IPS-NIHi11 (cell line): ENCODE results near the gene MBP.

Experiments used
- DNase-seq: peaks from one replicate; pipeline ENCODE4 v3.0.0; 2012; ENCODE audit warnings: mixed read lengths, low spot score

MBP gene

GRCh38 chr18:77151033-77151771 is 18.6 kb upstream of the MBP start:
- no peak for DNase-seq

GRCh38 chr18:77150588-77150987 is 18.0 kb upstream of the MBP start:
- no peak for DNase-seq

- no peak for DNase-seq
Observed at GRCh38 chr18:77148289-77148688, 15.7 kb upstream of the MBP start.

- no peak for DNase-seq
Observed at GRCh38 chr18:77147418-77147852, 14.9 kb upstream of the MBP start.

GRCh38 chr18:77146249-77147080 is 13.9 kb upstream of the MBP start:
- DNase-seq = no peak

DNA sequence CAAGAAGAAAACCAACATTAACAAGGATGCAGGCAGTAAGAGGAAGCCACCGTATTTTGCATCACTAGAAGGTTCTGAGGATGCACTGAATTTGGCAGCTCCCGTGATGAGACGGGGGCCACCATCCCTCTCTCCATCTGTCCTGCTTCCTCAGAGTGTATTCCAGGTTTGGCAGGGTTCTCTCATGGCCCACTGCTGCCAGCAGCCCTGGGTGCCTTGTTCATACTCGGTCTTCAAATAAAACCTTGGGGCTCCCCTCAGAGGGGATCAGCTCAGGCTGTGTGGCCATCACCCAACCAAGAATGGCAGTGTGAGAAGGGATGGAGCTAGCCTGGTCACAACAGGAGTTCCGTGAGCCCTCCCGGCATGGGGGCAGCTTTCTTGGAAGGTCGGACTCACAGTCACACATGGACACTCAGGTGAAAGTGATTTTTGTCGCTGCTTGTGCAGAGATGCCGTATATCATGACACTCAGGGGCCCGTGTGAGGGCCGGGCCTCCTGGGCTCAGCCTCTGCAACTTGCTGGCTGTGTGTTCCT is 12.8 kb upstream of the MBP start:
- no peak for DNase-seq

DNA sequence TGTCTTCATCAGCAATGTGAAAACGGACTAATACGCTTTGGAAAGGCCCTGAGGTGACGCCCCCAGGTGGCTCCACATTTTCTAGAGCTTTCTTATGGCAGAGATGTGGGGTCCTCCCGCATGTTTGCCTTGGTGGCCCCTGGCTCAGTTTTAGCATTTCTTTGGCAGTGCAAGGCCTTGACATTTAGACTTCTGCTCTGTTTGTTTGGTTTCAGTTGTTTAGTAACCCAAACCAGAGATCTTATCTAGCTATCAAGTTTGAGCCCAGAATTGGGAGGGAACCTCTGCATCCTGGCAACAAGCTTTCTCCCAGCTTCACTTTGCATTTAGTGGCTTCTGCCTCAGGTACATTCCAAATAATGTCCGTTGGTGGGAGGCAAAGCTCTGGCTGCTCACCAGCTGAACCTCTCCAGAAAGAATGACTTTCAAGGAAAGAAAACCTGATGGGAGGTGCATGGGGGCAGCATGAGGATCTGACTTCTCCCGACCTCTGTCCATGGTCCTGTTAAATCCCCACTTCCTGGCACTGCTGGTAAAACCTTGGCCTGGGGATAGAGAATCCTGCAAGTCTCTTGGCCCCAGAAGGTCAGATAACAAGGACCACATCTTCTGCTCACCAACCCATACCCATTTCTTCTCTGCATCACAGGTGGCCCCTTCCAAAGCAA is 12.0 kb upstream of the MBP start:
- no peak for DNase-seq

DNA sequence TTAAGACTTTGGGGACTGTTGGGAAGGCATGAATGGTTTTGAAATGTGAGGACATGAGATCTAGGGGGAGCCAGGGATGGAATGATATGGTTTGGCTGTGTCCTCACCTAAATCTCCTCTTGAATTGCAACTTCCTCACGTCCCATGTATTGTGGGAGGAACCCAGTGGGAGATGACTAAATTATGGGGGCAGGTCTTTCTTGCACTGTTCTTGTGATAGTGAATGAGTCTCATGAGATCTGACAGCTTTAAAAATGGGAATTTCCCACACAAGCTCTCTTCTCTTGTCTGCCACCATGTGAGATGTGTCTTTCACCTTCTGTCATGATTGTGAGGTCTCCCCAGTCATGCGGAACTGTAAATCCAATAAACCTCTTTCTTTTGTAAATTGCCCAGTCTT is 11.5 kb upstream of the MBP start:
- DNase-seq = no peak

GRCh38 chr18:77143196-77143595 is 10.6 kb upstream of the MBP start:
- DNase-seq = no peak

DNA sequence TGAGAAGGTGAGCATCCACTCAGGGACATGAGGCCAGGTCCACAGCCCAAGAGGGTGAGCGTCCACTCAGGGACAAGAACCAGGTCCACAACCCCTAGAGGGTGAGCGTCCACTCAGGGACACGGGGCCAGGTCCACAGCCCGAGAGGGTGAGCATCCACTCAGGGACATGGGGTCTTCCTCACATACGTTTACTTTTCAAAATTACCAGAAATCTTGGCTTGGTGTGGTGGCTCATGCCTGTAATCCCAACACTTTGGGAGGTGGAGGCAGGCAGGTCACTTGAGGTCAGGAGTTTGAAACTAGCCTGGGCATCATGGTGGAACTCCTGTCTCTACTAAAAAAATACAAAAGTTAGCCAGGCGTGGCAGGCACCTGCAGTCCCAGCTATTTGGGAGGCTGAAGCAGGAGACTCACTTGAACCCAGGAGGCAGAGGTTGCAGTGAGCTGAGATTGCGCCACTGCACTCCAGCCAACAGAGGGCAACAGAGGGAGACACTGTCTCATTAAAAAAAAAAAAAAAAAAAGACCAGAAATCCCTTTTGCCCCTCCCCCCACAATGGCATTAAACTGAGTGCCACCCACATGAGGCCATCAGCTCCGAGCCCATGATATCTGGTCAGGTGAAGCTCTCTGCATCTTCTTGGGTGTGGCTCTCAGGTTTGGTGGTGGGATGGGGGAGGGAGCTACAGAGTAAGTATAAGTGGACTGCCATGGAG is 9.0 kb upstream of the MBP start:
- no peak for DNase-seq

DNA sequence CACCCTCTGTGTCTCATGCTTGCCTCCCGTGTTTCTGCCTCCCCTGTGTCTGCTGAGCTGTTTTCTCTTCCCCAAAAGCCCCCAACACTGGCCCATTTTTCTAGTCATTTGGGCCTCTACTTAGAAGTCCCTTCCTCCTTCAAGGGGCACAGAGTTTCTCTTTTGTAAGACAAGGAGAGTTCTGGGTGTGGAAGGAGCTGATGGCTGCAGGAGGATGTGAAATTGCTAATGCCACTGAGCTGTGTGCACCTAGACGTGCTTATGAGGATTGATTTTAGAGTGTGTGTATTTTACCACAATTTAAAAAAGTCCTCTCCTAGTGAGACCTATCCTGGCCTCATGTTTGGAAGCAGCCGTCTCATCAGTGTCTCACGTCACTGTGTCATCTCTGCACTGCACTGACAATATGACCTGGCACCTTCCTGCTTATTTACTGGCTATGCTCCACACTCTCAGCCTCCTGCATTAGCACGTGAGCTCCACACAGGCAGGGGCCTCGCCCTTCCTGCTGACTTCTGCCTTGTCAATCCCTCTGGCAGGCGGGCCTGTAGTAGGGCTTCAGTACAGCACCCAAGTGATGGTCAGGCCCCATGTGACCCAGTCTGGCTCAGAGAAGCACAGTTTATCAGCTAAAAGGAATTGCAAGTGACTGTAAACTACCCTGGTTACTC is 8.0 kb upstream of the MBP start:
- no peak for DNase-seq

DNA sequence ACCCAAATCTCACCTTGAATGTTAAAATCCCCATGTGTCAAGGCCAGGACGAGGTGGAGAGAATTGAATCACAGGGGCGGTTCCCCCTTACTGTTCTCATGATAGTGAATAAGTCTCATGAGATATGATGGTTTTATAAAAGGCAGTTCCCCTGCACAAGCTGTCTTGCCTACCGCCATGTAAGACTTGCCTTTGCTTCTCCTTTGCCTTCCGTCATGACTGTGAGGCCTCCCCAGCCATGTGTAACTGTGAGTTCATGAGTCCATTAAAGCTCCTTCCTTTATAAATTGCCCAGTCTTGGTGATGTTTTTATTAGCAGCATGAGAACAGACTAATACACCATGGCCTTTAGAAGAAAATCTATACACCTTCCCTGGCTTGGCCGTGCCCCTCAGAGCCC is 7.4 kb upstream of the MBP start:
- no peak for DNase-seq

GRCh38 chr18:77139619-77140018 is 7.0 kb upstream of the MBP start:
- no peak for DNase-seq

DNA sequence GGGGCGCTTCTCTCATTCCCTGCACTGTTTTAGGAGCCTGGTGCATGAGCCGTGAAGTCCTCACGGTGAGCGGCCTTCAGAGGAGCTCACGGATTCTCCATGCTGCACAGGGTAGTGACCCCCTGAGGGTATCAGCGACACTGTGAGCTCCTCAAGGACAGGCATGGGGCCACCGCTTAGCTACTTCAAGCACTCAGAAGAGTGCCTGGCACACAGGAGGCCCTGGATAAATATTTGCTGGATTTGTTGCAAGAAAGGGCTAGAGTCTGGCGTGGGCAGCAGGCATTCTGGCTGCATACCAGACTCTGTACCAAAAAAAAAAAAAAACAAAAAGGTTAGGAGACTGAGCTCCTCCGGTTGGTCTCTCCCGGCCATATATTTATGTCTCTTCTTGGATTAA is 5.7 kb upstream of the MBP start:
- DNase-seq = no peak

DNA sequence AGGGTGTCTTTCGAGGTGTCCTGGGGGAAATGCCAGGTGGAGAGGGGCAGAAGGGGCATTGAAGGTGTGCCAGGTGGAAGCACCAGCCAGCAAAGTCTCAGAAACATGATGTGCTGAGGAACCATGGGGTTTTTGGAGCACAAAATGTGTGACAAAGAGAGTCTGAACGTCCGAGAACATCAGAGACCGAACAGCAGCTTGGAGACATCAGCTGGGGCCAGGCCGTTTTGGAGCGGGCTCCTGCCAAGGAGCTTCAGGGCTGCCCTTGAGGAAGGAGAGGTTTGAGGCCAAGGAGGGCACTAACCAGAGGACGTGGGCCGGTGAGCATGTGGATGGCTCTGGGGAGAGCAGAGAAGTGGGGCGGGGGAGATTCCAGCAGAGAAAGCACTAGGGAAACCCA is 5.3 kb upstream of the MBP start:
- no peak for DNase-seq

DNA sequence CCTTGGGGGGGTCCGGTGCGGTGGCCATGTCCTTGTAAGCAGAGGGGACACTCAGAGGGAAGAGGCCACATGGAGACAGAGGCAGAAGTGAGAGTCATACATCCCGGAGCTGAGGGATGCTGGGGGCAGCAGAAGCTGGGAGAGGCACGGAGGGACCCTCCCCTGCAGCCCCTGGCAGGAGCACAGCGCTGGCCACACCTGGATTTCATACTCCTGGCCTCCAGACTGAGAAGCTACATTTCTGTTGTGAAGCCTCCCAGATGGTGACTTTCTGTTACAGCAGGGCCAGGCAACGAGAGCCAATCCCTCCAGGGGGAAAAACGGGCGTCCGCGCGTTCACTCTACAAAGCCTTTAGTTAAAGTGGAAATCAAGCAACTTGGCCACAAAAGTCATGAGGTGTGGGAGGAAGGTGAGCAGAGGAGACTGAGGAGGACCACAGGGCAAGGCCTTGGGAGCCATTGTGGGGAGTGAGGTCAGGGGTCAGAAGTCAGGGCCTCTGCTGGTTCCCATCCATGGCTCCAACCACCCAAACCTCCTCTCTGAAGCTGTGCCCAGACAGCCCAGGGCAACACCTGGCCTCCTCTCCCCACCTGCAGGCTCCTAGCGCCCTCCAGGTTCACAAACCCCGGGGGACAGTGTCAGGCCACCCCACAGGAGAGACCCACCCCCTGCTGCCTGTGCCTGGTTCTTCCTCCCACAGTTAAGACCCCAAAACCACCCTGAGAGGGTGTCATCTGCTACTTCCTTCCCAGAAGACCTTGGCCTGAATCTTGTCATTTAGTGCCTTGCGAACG is 4.5 kb upstream of the MBP start:
- DNase-seq = no peak

DNA sequence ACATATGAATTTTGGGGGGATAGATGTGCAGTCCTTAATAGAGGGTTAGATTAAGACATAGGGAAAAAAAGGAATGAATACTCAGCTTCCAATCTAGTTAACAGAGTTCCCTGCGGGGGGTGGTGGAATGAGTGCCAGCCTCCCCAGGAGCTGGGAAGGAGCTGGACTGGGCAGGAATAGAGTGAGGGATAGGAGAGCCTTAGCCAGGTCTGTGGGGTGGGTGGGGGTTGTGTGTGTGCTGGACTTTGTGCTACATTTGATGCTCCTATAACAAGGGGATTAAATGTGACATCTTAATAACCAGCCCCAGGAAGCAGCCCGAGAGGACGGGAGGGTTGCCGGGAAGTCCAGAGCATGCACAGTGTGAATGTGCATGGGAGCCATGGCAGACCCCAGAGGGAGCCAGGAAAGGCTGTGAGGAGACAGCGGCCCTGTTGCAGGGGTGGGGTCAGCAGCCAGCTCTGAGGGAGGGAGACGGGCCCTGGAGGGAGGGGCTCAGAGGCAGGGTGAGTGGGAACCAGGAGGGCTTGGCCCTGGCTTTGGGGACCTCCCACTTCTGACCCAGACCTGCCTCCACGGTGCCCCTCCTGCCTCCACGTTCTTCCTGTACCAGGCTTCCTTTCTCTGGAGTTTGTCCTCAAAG is 3.6 kb upstream of the MBP start:
- DNase-seq = no peak

GRCh38 chr18:77135339-77136075 is 2.9 kb upstream of the MBP start:
- no peak for DNase-seq

DNA sequence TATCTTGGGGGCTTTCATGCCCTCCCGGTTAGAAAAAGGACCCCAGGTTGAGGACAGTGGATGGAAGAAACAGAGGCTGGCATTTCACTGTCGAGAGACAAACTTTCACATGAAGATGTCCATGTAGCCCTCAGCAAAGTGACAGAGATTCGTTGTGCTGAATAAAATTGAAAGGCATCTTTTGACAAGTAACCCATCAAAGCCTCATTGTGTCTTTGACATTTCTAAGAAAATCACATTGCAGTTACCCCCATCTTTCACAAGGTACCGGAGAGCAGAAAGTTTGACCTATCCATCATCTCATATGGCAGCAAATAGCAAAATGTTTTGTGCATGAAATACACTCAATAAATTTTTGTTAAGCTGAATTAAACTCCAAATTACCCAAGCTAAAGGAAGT is 2.0 kb upstream of the MBP start:
- DNase-seq = no peak
